ACC112 (cell line): ENCODE results near the gene ACP4.
A peak's percentile ranks its signal among the peaks of the same experiment; 100 is the strongest.

Experiments
- H2AFZ ChIP-seq: fragments of 200-600 bp; sonication (generic); one replicate; pipeline ENCODE4 v1.6.0; 2017; ENCODE audit warnings: antibody characterized with exemption, low read length; ENCODE audit not compliant: unreplicated experiment
- H3K27ac ChIP-seq: fragments of 200-600 bp; sonication (generic); 2 replicates; pipeline ENCODE4 v1.5.1; 2014; ENCODE audit warnings: low read depth, mild to moderate bottlenecking, antibody characterized with exemption, low read length, moderate library complexity
- H3K27me3 ChIP-seq: fragments of 200-600 bp; sonication (generic); 2 replicates; pipeline ENCODE4 v1.6.1; 2014; ENCODE audit warnings: mild to moderate bottlenecking, antibody characterized with exemption, low read length, moderate library complexity, mixed read lengths; ENCODE audit not compliant: insufficient read depth
- H3K36me3 ChIP-seq: fragments of 200-600 bp; sonication (generic); 2 replicates; pipeline ENCODE4 v1.6.1; 2016; ENCODE audit warnings: mild to moderate bottlenecking, antibody characterized with exemption, low read length, moderate library complexity, mixed read lengths; ENCODE audit not compliant: insufficient read depth
- H3K4me1 ChIP-seq: fragments of 200-600 bp; sonication (generic); one replicate; pipeline ENCODE4 v1.6.1; 2016; ENCODE audit warnings: low read length, mixed read lengths; ENCODE audit not compliant: insufficient read depth, unreplicated experiment, control insufficient read depth
- H3K4me3 ChIP-seq: fragments of 200-600 bp; sonication (generic); 2 replicates; pipeline ENCODE4 v1.5.1; 2014; ENCODE audit warnings: mild to moderate bottlenecking, low read depth, low read length
- H3K79me2 ChIP-seq: fragments of 200-600 bp; sonication (generic); one replicate; pipeline ENCODE4 v1.6.0; 2016; ENCODE audit warnings: low read length; ENCODE audit not compliant: control insufficient read depth, unreplicated experiment, insufficient read depth

The ACP4 gene

DNA sequence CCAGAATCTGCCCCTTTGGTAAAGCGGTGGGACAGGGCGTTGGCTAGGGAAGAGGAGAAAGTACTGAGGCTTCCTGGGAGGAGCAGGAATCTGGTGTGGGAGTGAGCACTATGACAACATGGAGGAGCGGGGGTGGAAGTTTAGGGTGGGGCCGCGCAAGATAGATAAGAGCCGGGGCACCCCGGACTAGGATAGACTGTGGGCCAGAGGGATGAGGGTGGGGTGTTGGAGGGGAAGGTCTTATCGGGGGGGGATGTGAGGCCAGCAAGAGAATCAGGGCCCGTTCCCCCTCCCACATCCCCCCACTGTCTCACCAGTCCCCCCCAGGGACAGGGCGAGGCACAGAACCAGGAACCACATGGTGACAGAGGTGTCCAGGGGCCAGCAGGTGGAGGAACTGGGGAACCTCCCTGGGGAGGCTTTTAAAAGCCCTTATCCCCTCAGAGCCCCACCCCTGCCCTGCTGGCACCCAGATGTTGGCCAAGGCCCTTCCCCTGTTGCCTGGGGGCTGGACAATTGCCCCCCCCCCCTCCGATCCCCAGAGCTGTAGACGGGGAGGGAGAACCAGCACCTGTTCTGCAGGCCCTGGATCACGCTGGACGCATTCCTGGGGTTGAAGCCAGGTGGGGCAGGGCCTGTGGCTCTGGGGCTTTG lies 33.3 kb downstream of the ACP4 start, which contains the start of gene KLK1:
Gene KLK1, minus strand, starts transcription at position 399 of the 654 bp plus-strand sequence. Its CDS starts 39 bp downstream, at position 360.
- Histone ChIP-seq H3K27me3 (peaks cover 56% of the 10 kb centered on the region), H2AFZ (no peak within 1 kb of the TSS), H3K4me3 (no peak within 1 kb of the TSS), H3K36me3 (no peaks in the 10 kb centered on the region), H3K79me2 (no peaks in the 10 kb centered on the region), H3K27ac (no peak within 1 kb of the TSS), H3K4me1 (no peaks in the 10 kb centered on the region)

GRCh38 chr19:50826492-50827240 lies 36.5 kb downstream of the ACP4 start:
- H3K27me3 ChIP-seq, result peaks cover 26% of the 10 kb centered on the region
- no peaks in the 10 kb centered on the region for H3K36me3 ChIP-seq
- H3K4me1 ChIP-seq, result no peaks in the 10 kb centered on the region
- H3K79me2 ChIP-seq, result no peaks in the 10 kb centered on the region
- H3K4me3 ChIP-seq, result no peak overlapping the region
- no peak overlapping the region for H2AFZ ChIP-seq
- no peak overlapping the region for H3K27ac ChIP-seq

GRCh38 chr19:50827476-50827875 lies 37.3 kb downstream of the ACP4 start:
- H3K36me3 ChIP-seq, result no peaks in the 10 kb centered on the region
- peaks cover 18% of the 10 kb centered on the region; the same call in 1 of the 2 replicates for H3K27me3 ChIP-seq
- H3K27ac ChIP-seq, result no peak overlapping the region
- H2AFZ ChIP-seq, result no peak overlapping the region
- H3K4me1 ChIP-seq, result no peaks in the 10 kb centered on the region
- H3K4me3 ChIP-seq, result no peak overlapping the region
- H3K79me2 ChIP-seq, result no peaks in the 10 kb centered on the region

DNA sequence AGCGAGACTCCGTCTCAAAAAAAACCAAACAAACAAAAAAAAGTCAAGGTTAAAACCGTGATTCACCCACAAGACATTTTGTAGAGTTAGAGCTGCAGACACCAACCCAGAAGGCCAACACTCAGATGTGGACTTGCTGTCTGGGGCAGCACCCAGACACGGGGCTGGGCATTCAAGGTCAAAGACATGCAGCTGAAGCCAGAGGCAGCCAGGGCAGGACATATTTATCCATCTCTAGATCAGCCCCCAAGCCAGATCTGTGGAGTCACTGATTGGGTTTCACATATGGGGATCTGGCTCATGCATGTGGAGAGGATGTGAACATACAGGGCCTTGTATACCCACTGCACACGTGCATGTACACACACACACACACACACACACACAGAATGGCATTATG lies 39.6 kb downstream of the ACP4 start:
- peaks cover 8% of the 10 kb centered on the region; the same call in 1 of the 2 replicates for H3K27me3 ChIP-seq
- H3K4me1 ChIP-seq, result no peaks in the 10 kb centered on the region
- H3K79me2 ChIP-seq, result no peaks in the 10 kb centered on the region
- H3K4me3 ChIP-seq, result no peak overlapping the region
- H2AFZ ChIP-seq, result no peak overlapping the region
- H3K36me3 ChIP-seq, result no peaks in the 10 kb centered on the region
- no peak overlapping the region for H3K27ac ChIP-seq

DNA sequence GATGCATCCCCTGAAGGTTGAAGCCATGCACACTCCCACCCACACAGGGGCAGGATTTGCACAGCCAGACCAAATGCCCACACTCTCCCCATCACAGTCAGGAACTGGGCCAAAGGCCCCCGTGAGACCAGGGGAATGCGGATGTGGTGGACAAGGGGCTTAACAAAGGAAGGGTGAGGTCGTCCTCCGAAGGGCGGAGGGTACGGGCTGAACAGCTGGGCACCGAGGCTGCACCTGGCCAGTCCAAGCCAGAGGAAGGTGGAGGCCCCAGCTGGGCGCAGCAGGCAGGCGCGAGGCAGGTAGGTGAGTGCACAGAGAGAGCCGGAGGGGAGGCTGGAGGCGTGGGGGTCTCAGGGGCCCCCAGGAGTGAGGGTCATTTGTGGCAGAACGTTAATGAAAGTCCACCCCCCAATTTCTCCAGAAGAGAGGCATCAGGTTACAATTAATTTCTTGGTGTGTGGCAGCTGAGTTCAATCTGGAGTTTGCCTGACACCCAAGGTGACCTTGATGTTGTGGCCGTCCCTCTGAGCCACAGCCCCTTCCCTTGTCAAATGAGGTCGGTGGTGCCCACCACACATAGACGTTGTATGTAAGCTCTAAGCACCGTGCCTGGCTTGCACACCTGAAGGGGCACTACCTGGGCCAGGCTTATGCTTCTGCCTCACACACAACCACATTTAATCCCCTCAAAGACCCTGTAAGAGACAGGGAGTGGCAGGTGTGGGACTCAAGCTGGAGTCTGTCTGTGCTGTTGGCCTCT lies 40.2 kb downstream of the ACP4 start:
- Histone ChIP-seq H3K27me3 (peaks cover 5% of the 10 kb centered on the region; the same call in 1 of the 2 replicates), H3K36me3 (no peaks in the 10 kb centered on the region), H3K4me3 (no peak overlapping the region)

DNA sequence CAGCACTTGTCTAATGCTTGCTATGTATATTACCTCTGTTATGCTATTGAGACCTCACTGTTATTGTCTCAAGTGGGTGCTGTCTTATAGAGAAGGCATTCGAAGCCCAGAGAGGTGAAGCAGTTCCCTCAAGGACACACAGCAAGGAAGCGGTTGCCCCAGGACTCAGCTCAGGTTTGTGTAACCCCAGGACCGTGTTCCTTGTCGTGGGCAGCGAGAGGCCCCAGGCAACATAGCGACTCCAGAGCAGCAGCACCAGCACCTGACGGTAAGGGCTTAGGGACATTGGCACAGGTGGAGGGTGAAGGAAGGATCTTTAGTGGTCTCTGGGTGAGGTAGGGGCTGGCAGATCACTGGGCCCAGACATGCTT lies 40.8 kb downstream of the ACP4 start:
- no peaks in the 10 kb centered on the region for H3K36me3 ChIP-seq
- no peaks in the 10 kb centered on the region for H3K4me1 ChIP-seq
- H2AFZ ChIP-seq, result no peak overlapping the region
- no peaks in the 10 kb centered on the region for H3K79me2 ChIP-seq
- H3K27ac ChIP-seq, result no peak overlapping the region
- no peak overlapping the region for H3K4me3 ChIP-seq
- peaks cover 2% of the 10 kb centered on the region; the same call in 1 of the 2 replicates for H3K27me3 ChIP-seq

More for the DNA sequence above, 40.2 kb downstream of the ACP4 start:
- no peaks in the 10 kb centered on the region for H3K79me2 ChIP-seq
- no peak overlapping the region for H2AFZ ChIP-seq
- H3K4me1 ChIP-seq, result no peaks in the 10 kb centered on the region
- no peak overlapping the region for H3K27ac ChIP-seq

DNA sequence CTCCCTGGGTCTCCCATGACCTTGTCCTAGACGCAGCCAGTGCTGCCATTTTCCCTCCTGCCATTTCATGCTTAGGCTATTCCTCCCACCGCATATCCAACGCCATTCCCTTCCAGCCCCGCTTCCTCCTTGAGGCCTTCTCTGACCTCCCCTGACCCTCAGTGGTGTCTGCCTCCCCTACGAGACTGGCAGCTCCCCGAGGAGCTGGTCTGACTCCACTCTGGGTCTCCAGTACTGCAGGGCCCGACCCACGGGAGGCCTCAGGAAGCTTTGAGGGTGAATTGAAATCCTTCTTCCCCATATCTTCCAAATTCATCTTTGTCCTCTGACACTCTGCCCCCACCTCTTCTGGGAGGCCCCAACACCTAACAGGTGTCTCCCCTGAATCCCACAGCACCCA lies 42.5 kb downstream of the ACP4 start:
- H3K27ac ChIP-seq, result no peak overlapping the region
- no peak overlapping the region for H3K4me3 ChIP-seq
- no peaks in the 10 kb centered on the region for H3K36me3 ChIP-seq
- H2AFZ ChIP-seq, result no peak overlapping the region
- no peaks in the 10 kb centered on the region for H3K79me2 ChIP-seq
- no peaks in the 10 kb centered on the region for H3K4me1 ChIP-seq
- H3K27me3 ChIP-seq, result peaks cover 10% of the 10 kb centered on the region

- H3K79me2 ChIP-seq, result no peaks in the 10 kb centered on the region
- H3K4me3 ChIP-seq, result no peak within 1 kb of the TSS
- no peak within 1 kb of the TSS for H3K27ac ChIP-seq
- H3K27me3 ChIP-seq, result peaks cover 10% of the 10 kb centered on the region
- no peaks in the 10 kb centered on the region for H3K4me1 ChIP-seq
- no peaks in the 10 kb centered on the region for H3K36me3 ChIP-seq
- no peak within 1 kb of the TSS for H2AFZ ChIP-seq
These were observed 43.0 kb downstream of the ACP4 start, which contains the start of gene KLK15 for GRCh38 chr19:50833117-50833801. KLK15 (minus strand) TSS chr19:50833574; CDS start chr19:50831492, 2,082 bp downstream.

GRCh38 chr19:50833802-50834167 lies 43.6 kb downstream of the ACP4 start:
- H3K4me1 ChIP-seq, result no peaks in the 10 kb centered on the region
- no peak overlapping the region for H2AFZ ChIP-seq
- no peak overlapping the region for H3K4me3 ChIP-seq
- no peaks in the 10 kb centered on the region for H3K36me3 ChIP-seq
- no peak overlapping the region for H3K27ac ChIP-seq
- H3K79me2 ChIP-seq, result no peaks in the 10 kb centered on the region
- H3K27me3 ChIP-seq, result peaks cover 10% of the 10 kb centered on the region

GRCh38 chr19:50835103-50835784 lies 45.0 kb downstream of the ACP4 start:
- Histone ChIP-seq H2AFZ (peak overlapping the region; percentile 82), H3K4me3 (peak overlapping the region; percentile 77), H3K4me1 (no peaks in the 10 kb centered on the region), H3K36me3 (no peaks in the 10 kb centered on the region), H3K27me3 (peaks cover 10% of the 10 kb centered on the region), H3K79me2 (no peaks in the 10 kb centered on the region), H3K27ac (no peak overlapping the region)
